ENCODE data around the gene TSPYL6.

The TSPYL6 gene

DNA sequence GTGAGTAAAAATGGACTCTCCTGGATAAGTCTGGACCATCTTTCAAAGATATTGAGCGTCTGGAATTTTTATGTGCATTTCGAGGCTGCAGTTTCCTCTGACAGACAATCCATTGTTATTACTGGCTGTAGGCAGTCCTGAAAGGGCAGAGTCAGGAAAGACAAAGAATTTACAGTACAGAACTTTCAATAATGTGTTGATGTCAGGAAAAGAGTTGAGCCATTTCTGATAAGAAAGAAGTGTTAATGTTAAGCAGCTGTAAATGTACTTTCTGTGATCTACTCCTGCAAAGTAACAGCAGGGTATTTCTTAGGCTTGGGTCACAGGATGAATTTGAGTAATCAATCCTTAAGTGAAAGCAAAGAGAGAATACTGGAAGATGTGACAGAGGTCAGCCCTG is 29.8 kb downstream of the TSPYL6 start:
- no peak for DNase-seq (ENCODE audit: low spot score)
- TF ChIP-seq, protein P1, sequence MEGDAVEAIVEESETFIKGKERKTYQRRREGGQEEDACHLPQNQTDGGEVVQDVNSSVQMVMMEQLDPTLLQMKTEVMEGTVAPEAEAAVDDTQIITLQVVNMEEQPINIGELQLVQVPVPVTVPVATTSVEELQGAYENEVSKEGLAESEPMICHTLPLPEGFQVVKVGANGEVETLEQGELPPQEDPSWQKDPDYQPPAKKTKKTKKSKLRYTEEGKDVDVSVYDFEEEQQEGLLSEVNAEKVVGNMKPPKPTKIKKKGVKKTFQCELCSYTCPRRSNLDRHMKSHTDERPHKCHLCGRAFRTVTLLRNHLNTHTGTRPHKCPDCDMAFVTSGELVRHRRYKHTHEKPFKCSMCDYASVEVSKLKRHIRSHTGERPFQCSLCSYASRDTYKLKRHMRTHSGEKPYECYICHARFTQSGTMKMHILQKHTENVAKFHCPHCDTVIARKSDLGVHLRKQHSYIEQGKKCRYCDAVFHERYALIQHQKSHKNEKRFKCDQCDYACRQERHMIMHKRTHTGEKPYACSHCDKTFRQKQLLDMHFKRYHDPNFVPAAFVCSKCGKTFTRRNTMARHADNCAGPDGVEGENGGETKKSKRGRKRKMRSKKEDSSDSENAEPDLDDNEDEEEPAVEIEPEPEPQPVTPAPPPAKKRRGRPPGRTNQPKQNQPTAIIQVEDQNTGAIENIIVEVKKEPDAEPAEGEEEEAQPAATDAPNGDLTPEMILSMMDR (IDR thresholded peaks at IDR 0.05; ENCODE audit: borderline replicate concordance, control extremely low read depth, extremely low read depth, insufficient read depth, missing control alignments): no peak
- in situ Hi-C loops (cut with MboI; ENCODE audit: low sequenced_read_pairs, unreplicated experiment): no loop called here

DNA sequence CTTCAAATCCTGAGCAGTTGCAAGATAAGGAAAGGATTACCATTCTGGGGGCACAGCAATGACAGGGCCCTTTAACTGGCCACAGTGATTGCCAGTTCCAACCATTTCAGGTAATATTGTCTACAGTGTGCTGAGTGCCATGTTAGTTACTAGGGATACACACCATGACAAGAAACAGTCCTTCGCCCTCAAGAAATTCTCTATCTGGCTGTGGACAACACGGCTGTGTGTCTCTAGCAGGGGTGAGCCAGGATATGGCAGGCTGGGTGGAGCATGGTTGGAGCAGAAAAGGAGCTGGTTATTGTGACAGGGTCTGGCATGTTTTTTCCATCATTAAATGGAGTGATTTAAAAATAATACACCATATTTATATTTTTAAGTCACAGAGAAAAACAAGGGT is 31.0 kb downstream of the TSPYL6 start:
- in situ Hi-C loops (cut with MboI; ENCODE audit: low sequenced_read_pairs, unreplicated experiment): no loop called here
- TF ChIP-seq, protein P1 (IDR thresholded peaks at IDR 0.05; ENCODE audit: borderline replicate concordance, control extremely low read depth, extremely low read depth, insufficient read depth, missing control alignments): no peak
- no peak for DNase-seq (ENCODE audit: low spot score)

DNA sequence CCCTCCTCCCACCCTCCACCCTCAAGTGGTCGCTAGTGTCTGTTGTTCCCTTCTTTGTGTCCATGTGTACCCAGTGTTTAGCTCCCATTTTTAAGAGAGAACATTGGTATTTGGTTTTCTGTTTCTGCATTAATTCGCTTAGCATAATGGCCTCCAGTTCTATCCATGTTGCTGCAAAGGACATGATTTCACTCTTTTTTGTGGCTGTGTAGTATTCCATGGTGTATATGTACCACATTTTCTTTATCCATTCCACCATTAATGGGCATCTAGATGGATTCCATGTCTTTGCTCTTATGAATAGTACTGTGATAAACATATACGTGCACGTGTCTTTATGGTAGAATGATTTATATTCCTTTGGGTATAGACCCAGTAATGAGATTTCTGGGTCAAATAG is 42.9 kb downstream of the TSPYL6 start:
- in situ Hi-C loops (cut with MboI; ENCODE audit: low sequenced_read_pairs, unreplicated experiment): no loop called here
- no peak for DNase-seq (ENCODE audit: low spot score)
- TF ChIP-seq, protein P1 (IDR thresholded peaks at IDR 0.05; ENCODE audit: borderline replicate concordance, control extremely low read depth, extremely low read depth, insufficient read depth, missing control alignments): no peak

DNA sequence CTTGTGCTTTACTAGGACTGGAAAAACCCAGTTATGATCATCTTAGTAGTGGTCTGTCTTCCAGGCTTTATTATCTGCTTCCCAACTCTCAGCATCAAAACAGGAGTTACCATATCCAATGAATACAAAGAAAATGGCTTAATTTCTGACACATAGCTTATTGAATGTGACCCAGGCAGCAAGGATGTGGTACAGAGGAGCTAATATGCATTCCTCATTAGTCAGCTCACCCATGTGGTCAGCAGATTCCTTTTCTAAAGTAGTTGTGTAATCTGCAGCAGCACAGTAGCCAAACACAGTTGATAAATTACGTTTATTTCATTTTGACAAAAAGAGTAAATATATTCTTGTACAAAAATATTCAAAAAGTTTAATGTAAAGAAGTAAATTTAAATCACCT is 43.6 kb downstream of the TSPYL6 start:
- no peak for DNase-seq (ENCODE audit: low spot score)
- TF ChIP-seq, protein P1 (IDR thresholded peaks at IDR 0.05; ENCODE audit: borderline replicate concordance, control extremely low read depth, extremely low read depth, insufficient read depth, missing control alignments): no peak
- in situ Hi-C loops (cut with MboI; ENCODE audit: low sequenced_read_pairs, unreplicated experiment): no loop called here

DNA sequence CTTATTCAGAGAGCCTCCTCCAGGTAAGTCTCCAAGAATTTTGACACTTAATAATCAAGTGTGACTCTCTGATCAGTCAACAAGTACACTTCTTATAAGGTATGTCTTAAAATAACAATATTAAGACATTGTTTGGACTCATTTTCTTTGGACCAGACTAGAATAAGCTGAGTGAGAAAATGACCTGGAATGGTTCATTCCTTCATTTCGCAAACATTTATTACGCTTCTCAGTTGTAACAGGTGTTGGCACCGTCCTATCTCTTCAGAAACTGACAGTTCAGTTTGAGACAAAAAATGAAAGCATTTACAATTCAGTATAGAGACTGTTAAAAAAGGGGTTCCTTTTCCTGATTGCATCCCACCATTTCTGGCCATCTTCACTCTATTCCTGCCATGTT is 46.6 kb downstream of the TSPYL6 start:
- TF ChIP-seq, protein P1 (IDR thresholded peaks at IDR 0.05; ENCODE audit: borderline replicate concordance, control extremely low read depth, extremely low read depth, insufficient read depth, missing control alignments): no peak
- DNase-seq (ENCODE audit: low spot score): no peak
- in situ Hi-C loops (cut with MboI; ENCODE audit: low sequenced_read_pairs, unreplicated experiment): no loop called here

DNA sequence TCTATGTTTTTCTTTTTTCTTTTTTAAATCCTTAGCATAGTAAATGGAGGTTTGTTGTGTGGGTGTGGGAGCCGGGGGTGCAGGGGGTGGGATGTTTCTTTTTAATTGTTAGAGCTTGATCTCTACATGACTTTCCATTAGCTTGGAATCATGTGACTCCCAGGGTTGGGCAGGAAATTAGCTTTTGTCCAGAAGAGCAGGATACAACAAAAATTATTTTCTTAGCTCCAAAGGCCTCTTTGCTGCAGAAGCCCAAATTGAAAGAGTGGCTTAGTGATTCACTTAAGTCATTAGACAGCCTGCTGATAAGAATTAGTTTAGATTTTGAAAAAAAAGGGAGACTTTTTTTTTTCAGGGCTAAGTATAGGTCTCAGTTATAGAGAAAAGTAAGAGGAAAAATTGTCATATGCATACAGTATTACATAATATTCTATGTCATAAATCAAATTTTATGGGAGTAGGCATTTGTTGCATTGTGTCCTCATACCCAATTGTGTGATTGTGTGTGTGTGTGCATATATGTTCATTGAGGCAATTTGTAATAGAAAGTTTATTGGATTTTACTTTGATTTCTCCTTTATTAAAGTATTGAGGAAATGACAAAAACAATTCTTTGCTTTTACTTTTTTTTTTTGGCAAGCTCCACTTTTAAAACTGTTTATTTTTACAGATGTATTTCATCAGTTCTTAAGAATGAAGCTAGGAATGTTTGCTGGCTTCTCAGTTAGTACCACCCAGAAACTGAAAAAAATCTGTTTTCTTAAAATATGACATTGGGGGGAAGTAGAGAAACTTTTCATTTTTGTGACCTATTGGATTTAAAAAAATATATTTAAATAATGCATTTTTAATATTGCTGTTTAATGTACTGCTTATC is 47.4 kb downstream of the TSPYL6 start:
- TF ChIP-seq, protein P1 (IDR thresholded peaks at IDR 0.05; ENCODE audit: borderline replicate concordance, control extremely low read depth, extremely low read depth, insufficient read depth, missing control alignments): no peak
- in situ Hi-C loops (cut with MboI; ENCODE audit: low sequenced_read_pairs, unreplicated experiment): no loop called here
- DNase-seq (ENCODE audit: low spot score): no peak
